ENCODE measurements around the gene ADAMTSL4. TPM values are rescaled to one million over a fixed set of nuclear protein-coding genes. Genes with fewer than 3 reads are reported as not detected.
A peak's percentile ranks its signal among the peaks of the same experiment; 100 is the strongest.

ADAMTSL4 gene
- total and polyA plus RNA-seq, 9 of the 15 experiments (the other 6 are each of a cell fraction or from before 2014, with no cell fraction given) = 12.7 to 212 (median 35.6) TPM

GRCh38 chr1:150516616-150517015, 32.6 kb upstream of the ADAMTSL4 start:
- 5% methylated on average over 4 of the region's 4 CpGs for WGBS (ENCODE audit: insufficient coverage, low coverage, missing lambda C conversion rate)
- in situ Hi-C loops (cut with MboI) = no loop called here
- ATAC-seq (peak; percentile 35), DNase-seq (ENCODE audit: extremely low read depth in 1 of 4, low spot score in 3 of 4) (peak in 2 of 4 experiments; percentile 32 to 68), FAIRE-seq (peak; percentile 67)
- POLR2A ChIA-PET = interaction anchor here (0.6 to 2.9 kb wide), 13 partner anchors 10 to 541 kb away, joined by 3 to 18 read pairs (median 3); partner anchors contain the start of gene TARS2
- Histone ChIP-seq H3K9me1 (ENCODE audit: control insufficient read depth, insufficient read depth, low read length) (no peaks in the 10 kb centered on the region), H3K9ac (ENCODE audit: insufficient read depth in 1 of 2, low read depth in 2 of 2, low read length in 2 of 2) (peak overlapping the region; percentile 57 to 82; a peak in 3 of 4 replicates), H3K4me3 (peak overlapping the region; percentile 43), H2AFZ (ENCODE audit: low read depth, low read length) (peak overlapping the region; percentile 77), H3K27ac (ENCODE audit: extremely low read depth, low read depth, low read length) (peak overlapping the region; percentile 45), H3K9me3 (replicated peaks; ENCODE audit: control insufficient read depth, insufficient read depth, low read depth, low read length) (no peaks in the 10 kb centered on the region), H4K20me1 (replicated peaks; ENCODE audit: control insufficient read depth, insufficient read depth, low read length) (no peaks in the 10 kb centered on the region), H3K4me1 (replicated peaks in 1 of 2; ENCODE audit: control insufficient read depth in 2 of 2, insufficient read depth in 2 of 2, low read length in 2 of 2) (peaks cover 28 to 32% of the 10 kb centered on the region in 2 experiments; a peak in 4 of 5 replicates), H3K27me3 (ENCODE audit: control insufficient read depth in 2 of 2, insufficient read depth in 2 of 2, low read length in 2 of 2) (no peaks in the 10 kb centered on the region), H3K4me2 (ENCODE audit: insufficient read depth, low read length) (peak overlapping the region; percentile 81), H3K79me2 (ENCODE audit: control insufficient read depth, insufficient read depth, low read length) (peaks cover 13% of the 10 kb centered on the region; the same call in 1 of the 3 replicates), H3K36me3 (ENCODE audit: control insufficient read depth, insufficient read depth, low read length) (peaks cover 19% of the 10 kb centered on the region; the same call in 2 of the 3 replicates)
- CTCF ChIA-PET (ENCODE audit: low intra/inter-chr PET ratio) = interaction anchor here (0.8 to 1.3 kb wide), 3 partner anchors 50 to 260 kb away, joined by 3 to 10 read pairs (median 7); no protein-coding TSS in a partner anchor
- intact Hi-C loops (cut with micrococcal nuclease) = loop anchor here (2.0 to 5.0 kb wide), 2 partner anchors 30 to 54 kb away; no protein-coding TSS in a partner anchor
- TSS peak; percentile 40 for BruUV-seq (replicated peaks)
- TF ChIP-seq ZNF644 (tag; IDR thresholded peaks at IDR 0.05; ENCODE audit: low read depth) (no peak), ZNF77 (CRISPR knock-in tag; IDR thresholded peaks at IDR 0.05) (no peak), JUND (IDR thresholded peaks at IDR 0.05; ENCODE audit: borderline replicate concordance, low read depth, low read length) (0 out of 2 replicates have a peak, but pooled peaks have one; percentile 10), JUND (tag; IDR thresholded peaks at IDR 0.05; ENCODE audit: borderline replicate concordance, low read depth, low read length) (no peak; the same call in 2 of the 3 replicates), FOXK2 (conservative IDR thresholded peaks at IDR 0.05 in 1 of 2, IDR thresholded peaks at IDR 0.05 in 1 of 2; ENCODE audit: low read depth in 2 of 2) (peak in 1 of 2 experiments; percentile 22; a peak in 1 of 4 replicates), GATAD2B (IDR thresholded peaks at IDR 0.05; ENCODE audit: borderline replicate concordance) (peak; percentile 29; the same call in 1 of the 2 replicates), REST (IDR thresholded peaks at IDR 0.05; ENCODE audit: borderline replicate concordance) (peak; percentile 54; the same call in 1 of the 2 replicates), REST (CRISPR knock-in tag; IDR thresholded peaks at IDR 0.05; ENCODE audit: low read depth) (no peak), RAD21 (CRISPR knock-in tag; conservative IDR thresholded peaks at IDR 0.05 in 1 of 2, IDR thresholded peaks at IDR 0.05 in 1 of 2) (peak; percentile 59 to 78), ZNF347 (CRISPR knock-in tag; IDR thresholded peaks at IDR 0.05; ENCODE audit: low read depth) (no peak), FOXA3 (CRISPR knock-in tag; conservative IDR thresholded peaks at IDR 0.05 in 1 of 2, IDR thresholded peaks at IDR 0.05 in 1 of 2) (peak; percentile 67 to 77; a peak in 3 of 4 replicates)

Data from K562 (cell line).